Stimulated activated naive CD4-positive, alpha-beta T cell treated with Interleukin-2 at 50 U/mL for 16 hours (primary cell): Measurements from ENCODE around the gene PEX5L.

Experiments
- DNase-seq: peaks from one replicate; lab custom pipeline; 2025; lab: John Stamatoyannopoulos, UW

The PEX5L gene

GRCh38 chr3:179772297-179772696 lies 264.4 kb downstream of the PEX5L start:
- no peak for DNase-seq

DNA sequence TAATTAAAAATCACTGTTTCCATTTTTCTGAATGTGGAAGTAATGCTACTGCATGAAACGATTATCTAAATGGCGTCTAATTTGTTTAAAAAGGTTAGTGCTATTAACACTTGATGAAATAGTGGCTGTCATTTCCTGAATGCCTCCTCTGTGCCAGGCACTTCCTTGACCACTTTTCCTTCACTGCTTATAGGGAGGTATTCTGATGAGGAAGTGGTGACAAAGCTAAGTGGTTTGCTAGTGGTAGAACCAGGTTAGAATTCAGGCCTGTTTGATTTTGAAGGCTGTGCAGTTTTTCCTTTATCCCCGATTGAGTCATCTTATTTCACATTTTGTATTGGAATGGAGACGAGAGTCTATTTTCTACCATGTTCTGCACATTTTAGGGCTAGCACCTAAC lies 264.9 kb downstream of the PEX5L start:
- DNase-seq, result no peak

DNA sequence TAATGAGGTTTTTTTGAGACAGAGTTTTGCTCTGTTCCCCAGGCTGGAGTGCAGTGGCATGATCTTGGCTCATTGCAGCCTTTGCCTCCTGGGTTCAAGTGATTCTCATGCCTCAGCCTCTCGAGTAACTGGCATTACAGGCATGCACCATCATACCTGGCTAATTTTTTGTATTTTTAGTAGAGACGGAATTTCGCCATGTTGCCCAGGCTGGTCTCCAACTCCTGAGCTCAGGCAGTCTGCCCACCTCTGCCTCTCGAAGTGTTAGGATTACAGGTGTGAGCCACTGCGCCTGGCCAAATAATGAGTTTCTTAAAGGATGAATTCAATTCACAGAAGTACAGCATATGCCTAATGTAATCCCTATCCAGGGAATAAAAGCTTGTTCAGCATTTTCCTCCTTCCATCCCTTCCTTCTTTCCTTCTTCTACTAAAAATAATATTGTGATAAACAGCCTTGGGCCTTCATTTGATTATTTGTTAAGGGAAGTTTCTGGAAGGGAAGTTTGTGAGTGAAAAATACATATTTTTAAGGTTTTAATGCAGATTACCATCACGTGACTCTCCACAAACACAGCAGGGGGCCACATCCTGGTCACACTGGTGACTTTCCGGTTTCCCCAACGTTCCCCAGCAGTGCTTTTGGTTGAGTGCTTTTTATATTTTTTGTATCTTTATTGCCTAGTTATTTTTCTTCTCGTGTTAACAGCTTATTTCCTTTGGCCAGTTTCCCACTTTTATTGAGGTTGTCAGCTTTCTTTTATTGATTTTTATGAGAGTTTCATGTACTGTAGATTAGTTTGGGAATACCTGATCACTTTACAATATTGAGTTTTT lies 267.1 kb downstream of the PEX5L start:
- DNase-seq, result no peak

DNA sequence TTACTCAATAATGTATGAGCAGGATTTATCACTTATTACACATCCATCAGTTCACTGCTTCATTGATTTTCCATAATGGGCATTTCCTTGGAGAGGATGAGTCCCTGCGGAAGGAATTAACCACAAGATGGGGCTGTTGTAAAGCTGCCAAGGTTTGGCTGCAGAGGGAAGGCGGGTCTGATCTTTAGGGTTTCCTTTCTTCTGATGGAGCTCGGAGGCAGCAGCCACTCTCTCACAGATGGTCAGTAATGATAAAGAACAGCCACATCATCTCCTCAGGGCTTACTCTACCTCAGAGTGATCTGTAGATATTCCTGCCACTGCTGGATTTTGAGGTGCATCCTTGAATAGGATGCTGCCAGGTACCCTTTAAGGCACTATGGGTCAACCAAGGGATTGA lies 268.7 kb downstream of the PEX5L start:
- DNase-seq, result no peak

- no peak for DNase-seq
These were observed 270.2 kb downstream of the PEX5L start for GRCh38 chr3:179766416-179767133.

DNA sequence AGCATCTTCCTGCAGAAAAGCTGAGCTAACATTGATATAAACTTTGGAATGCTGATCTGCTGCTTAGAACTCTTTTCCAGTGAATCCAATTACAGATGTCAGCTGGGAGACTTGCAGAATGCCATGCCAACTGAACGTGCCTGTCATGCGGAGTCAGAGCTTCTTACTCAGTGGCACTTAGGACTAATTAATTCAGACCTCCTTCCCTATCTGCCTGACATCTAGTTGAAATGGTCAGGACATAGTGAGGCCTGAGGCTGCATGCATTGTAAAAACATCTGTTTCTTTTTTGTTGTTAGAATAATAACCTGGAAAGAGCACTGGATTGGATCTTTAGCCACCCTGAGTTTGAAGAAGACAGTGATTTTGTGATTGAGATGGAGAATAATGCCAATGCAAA lies 271.3 kb downstream of the PEX5L start:
- no peak for DNase-seq

DNA sequence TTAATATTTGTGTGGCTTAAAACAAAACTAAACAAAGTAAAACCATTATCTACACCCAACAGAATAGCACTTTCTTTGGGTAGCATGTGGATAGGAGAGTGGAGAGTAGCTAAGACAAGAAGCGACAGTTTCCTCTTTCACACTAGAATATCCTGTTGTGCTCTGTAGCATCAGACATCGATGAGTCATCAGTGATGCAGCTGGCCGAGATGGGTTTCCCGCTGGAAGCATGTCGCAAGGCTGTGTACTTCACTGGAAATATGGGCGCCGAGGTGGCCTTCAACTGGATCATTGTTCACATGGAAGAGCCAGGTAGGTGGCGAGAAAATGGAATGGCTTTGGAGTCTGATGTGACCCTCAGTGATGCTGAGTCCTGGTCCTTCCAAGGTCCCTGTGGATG lies 275.8 kb downstream of the PEX5L start:
- no peak for DNase-seq

DNA sequence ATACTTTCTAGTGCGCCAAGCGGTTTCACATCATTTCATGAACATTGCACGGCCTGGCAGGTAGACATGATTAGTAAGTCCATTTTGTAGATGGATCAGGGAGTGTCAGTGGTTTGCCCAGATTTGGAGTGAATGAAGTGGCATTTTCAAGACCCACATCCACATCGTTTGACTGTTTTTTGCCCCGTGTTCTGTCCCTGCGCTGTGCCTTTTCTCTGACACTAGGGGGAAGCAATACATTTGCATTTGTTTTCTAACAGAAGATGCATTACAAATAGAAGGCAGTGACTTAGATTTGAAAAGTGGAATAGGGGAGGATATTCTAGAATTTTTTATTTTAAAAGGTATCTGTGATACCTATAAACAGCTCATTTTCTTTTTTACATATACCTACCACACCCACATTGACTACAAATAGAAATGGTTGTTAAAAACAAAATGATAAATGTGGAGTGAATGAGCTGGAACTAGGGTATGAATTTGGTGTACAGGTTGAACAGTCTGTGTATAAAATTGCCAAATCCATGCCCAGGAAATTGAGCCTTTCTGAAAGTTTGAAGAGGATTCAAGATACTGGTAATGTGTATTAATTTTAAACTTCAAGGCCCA lies 285.9 kb downstream of the PEX5L start:
- DNase-seq, result no peak

GRCh38 chr3:179745716-179746115 lies 291.0 kb downstream of the PEX5L start:
- no peak for DNase-seq

DNA sequence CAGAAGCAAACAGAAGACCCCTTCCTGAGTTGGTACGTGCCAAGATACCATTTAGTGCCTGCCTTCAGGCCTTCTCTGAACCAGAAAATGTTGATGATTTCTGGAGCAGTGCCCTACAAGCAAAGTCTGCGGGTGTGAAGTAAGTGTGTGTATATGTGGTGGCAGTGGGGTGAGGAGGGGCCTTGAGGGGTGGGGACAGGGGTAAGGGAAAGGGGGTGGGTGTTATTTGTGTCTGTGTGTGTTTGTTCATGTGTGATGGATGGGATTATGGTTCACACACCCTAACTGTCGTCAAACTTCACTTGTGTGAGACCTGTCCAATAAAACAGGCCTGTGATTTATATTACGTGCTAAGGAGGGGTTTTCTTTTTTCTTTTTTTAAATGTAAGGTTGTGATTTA lies 291.7 kb downstream of the PEX5L start:
- DNase-seq, result no peak
